Activated CD4-positive, CD25-positive, alpha-beta regulatory T cell treated with anti-CD3 and anti-CD28 coated beads, Interleukin-2, amount 50 U/mL, for 72 hours (primary cell): Measurements from ENCODE around the gene GPC6.

Source experiments
- DNase-seq: peaks from one replicate; pipeline ENCODE4 v3.0.0; 2021

GPC6 gene

DNA sequence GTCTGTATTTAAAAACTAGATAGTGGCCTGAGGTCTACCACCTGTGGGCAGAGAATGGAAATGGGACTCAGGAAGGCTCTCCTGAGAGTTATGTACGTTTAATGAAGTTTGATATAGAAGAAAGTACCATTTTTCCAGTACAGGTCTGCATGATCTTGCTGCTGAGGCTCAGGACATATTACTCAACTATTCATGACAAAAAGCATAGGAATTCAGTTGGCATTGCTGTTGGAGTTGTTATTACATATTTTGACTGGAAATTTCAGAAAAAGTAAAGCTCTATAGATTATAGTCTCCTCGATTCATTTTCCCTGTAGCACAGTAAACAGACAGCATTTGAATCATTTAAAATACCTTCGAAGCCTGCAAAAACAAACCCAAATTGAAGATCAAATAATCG lies 783.1 kb downstream of the GPC6 start:
- no peak for DNase-seq

DNA sequence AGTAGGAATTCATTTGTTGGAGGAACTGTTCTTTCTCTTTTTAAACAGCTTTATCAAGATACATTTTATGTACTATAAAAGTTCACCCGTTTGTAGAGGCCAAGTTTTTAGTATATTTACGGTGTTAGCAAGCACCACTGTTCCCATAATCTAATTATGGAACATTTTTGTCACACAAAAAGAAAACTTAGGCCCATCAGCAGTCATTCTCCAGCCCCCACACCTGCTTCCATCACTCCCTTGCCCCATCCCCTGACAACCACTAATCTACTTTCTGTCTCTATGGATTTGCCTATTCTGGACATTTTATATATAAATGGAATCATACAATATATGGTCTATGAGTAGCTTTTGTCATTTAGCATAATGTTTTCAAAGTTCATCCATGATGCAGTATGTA lies 787.9 kb downstream of the GPC6 start:
- no peak for DNase-seq

DNA sequence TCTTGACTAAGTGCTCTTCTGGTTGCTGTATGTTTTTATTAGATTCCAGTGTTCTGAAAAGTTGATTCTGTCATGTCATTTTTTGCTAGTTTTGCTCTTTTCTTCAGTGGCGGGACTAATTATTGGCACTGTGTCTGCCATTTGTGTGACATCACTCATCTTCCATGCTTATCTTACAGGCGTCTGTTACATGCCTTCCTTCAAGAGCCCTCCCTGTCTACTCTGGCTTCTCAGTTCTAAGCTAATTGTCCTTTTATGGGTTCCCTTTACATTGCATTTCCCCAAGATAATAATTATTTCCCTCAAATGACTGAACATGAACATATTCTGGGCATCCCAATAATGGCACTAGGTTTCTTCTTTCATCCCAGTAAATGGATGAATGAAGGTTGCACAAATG lies 793.8 kb downstream of the GPC6 start:
- DNase-seq = no peak

DNA sequence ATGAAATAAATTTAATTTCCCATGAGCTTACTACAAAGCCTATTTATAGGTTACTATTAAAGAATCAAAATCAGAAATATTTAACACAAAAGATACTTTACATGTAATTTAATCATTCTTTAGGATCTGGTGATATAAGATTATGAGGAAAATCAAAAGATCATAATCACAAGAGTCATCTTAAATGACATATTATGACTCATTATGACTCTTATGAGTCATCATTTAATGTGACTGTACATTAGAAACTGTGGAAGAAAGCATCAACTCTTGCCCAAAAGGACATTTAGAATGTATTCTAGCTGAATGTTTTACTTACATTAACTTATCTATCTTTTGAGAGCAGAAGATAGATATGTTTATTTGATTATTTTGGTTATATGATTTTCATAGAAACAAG lies 794.2 kb downstream of the GPC6 start:
- DNase-seq = no peak

DNA sequence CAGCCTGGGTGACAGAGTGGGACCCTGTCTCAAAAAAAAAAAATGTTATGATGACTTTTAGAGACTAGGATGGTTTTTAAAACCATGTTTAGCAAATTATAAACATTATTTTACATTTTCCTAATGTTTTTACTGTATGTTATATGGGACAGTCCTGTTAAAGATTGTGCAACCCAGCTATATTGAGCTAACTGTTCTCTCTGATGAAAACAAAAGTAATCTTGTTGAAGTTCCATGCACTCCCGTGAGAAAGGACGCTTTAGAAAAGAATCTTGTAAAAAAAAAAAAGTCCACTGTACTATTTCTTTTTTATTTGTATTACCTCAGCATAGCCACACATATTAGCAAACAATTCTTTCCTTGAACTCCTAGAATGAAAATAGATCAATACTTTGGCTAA lies 801.6 kb downstream of the GPC6 start:
- no peak for DNase-seq

DNA sequence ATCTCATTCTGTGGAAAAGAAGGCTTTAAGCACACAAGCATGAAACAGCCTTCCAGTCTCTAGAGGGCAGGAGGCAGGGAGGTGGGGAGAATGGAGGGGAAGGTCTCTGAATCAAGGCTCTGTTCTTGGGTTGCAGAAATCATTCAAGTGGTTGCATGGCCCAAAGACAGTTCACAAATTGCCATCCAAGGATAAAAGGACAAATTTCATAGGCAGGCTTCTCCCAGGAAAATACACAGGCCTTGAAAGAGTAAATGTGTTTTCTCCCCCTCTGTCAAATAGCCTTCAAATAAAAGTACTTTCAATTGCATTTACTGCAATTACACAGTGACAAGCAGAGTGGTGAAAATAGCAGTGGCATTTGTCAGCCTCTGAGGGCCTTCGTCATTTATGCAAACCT lies 802.0 kb downstream of the GPC6 start:
- DNase-seq = no peak

DNA sequence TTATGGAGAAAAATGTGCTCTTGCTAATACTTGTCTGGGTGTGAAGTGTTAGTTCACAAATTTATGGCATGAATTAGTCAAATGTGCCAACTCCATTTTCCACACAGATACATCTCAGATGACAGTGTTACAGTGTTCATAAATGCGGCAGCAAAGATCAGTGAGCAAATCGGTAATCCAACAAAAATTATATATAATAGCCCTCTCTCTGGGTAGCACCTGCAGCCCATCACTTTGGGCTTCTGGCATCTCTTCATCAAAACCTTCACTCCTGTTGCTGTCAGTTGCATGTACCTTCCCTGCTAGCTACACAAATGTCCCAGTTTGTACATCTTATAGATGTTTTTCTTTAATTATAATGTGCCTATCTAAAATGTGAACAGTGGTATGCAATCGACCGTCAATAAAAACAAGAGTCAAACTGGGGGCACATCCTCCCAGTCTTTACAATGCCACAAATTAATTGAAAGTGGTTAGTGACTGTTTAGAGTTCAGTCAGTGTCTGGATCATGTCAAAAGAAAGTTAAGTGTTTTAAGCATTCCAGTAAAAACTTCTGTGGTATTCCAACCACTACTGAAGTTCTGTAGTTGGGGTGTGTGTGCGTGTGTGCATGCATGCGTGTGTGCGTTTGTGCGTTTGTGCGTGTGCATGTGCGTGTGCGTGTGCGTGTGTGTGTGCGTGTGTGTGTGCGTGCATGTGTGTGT lies 804.0 kb downstream of the GPC6 start:
- DNase-seq = no peak

DNA sequence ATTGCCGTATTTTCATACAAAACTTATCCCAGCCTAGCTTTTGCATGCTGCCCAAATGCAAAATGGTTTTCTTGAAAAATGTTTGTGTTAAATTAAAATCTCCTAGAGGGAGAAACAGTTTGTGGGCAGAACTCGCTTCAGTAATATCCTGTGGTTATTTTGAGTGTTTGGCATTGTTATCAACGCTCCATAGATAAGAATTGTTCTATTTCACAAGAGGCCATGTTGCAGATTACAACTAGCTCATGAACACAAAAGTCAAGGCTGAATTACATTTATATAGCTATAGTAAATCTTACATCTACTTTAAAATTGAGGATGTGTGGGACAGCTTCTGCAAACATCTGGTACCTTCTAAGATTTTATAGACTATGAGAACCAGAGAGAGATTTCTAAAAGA lies 805.0 kb downstream of the GPC6 start:
- no peak for DNase-seq

DNA sequence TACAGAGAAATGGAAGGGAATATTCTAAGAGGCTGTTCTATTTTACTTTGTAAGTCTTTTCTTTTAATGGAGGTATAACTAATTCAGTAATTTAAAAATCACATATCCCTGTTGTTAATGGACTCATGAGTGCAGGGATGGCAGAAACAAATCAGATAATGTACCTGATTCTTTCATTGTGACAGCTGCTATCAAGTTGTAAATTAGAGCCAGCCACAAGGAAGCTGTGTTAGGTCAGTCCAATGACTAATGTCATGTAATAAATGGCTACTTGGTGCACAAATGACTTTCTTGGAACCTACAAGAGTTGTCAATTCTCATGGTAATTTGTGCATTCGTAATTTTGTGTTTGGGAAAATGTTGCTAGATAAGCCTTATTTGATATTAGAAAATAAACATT lies 806.5 kb downstream of the GPC6 start:
- no peak for DNase-seq

DNA sequence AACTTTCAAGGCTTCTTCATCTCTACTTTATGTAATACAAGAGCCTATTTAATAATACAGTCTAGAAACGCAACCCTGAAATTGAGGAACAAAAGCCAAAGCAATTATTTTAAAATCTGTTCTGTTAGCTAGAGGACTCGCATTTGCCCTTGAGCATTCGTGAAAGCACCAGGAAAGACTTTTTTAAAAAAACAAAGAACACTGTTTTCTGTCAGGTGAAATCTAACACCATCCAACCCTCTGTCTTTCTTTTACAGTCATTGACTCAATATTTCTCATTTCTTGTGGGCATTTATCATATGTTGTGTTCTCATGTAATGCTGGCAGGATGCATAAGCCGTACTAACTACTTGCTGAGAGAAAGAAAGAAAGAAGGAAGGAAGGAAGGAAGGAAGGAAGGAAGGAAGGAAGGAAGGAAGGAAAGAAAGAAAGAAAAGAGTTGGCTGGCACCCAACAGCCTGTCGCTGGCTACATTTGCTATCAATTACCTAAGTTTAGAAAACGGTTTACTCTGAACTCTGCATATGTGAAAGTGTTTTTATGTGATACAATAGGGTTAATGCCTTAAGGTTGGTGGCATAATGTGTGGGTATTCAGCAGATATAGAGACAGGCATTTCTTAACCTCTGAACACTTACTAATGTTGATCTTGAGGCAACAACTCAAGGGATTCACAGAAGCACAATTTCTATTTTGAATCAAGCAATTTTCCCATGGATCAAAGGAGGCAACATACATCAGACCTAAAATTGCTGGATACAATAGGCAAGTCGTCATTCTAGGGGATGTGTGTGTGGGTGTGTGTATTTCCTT lies 807.4 kb downstream of the GPC6 start:
- no peak for DNase-seq

DNA sequence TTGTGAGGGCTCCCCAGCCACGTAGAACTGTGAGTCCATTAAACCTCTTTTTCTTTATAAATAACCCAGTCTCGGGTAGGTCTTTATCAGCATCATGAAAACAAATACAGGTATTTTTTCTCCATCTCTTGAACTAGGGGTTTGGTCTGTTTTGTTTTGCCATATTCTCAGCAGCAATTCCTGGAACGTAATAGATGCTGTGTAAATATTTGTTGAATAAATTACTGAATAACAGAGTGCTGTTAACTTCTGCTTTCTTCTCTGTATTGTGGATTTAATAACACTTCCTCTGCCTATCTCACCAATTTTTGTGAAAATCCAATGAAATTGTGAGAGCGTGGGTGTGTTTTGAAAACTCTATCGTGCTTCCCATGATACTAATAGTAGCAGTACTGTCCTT lies 823.4 kb downstream of the GPC6 start:
- DNase-seq = no peak

DNA sequence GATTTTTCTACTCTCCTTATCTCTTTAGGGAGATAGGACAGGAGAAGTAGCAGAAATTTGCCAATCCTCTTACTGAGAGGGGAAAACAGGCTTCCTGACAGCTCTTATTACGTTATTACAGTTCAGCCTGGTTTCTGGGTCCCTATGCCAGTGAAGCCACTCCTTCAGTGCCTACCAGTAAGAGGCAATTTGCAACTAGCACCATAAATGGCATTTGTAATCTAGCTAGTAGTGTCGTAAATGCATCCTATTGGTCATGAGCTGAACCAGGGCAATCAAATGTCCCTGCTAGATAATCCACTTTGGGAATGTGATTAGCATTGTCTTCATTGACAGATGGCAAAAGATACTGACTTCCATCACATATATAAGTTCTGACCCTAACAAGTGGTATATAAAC lies 824.1 kb downstream of the GPC6 start:
- DNase-seq = no peak

DNA sequence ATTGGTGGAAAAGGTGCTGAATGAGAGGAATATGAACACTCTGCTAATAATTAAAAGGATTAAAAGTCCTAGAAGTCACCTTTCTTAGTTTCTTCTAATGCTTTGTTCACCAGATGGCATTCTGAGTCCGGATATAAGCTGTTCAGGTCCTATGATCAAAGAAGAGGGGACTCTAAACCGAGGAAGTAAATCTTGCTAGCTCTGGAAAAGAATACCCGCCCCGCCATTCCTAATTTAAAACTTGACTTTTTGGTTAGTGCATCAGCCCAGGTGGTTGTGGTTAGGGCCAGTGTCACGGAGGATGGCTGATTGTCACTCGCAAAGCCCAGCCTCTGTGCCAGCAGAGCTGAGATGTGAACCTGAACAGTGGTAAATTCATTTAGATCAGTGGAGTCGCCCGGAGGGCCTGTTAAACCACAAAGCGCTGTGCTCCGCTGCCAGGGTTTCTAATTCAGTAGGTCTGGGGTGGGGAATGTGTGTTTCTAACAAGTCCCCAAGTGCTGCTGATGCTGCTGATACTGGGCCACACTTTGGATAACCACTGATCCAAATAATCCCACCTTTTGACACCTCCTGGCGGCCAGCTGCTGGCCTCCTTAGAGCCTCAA lies 827.5 kb downstream of the GPC6 start:
- no peak for DNase-seq

DNA sequence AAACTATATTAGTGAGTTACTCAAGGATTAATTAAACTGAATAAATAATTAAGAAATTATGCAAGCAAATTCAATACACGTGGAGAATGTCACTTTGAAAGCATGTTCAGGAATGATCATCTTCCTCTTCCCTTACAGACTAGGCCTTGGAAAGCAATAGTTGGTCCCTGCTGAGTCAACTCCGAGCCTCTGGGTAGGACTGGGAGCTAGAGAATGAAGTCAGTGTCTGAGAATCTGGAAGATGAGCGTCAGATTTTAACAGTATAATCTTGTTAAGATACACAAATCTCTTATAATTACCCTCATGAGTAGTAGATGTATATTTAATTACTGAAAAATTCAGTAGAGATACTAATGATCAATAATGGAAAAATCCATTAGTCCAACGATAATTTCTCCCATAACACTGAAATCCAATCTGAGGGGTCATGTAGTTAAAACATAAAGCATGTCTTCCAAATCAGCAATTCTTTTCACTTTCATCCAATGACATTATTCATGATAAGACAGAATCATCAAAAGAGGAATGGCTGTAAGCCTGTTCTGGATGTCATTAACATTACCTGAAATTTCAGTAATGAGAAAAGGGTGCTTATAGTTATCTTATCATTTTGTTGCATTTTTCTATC lies 829.9 kb downstream of the GPC6 start:
- DNase-seq = no peak

DNA sequence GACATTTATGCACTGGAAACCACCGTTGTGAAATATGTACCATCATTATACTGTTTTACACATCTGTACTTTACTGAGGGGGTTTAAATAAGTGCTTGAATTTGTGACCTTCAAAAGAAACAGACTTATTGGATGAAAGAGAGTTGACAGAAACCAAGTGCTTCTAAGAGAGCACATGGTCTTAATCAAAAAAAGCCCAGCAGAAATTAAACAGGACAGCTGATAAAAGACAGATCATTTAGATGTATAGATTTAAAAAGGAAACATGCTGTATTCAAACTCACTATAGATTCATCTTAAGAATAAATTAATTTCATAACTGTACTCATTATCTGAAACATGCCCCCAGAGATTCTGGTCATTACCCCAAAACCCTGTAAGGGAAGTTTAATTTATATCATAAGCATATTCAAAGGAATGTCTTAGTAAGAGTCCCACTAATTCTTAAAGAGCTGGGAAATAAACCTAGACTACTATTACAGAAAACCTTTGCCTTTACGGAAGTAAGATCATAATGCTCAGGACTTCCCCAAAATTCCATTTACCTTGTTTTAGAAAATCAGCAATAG lies 831.1 kb downstream of the GPC6 start:
- DNase-seq = no peak

DNA sequence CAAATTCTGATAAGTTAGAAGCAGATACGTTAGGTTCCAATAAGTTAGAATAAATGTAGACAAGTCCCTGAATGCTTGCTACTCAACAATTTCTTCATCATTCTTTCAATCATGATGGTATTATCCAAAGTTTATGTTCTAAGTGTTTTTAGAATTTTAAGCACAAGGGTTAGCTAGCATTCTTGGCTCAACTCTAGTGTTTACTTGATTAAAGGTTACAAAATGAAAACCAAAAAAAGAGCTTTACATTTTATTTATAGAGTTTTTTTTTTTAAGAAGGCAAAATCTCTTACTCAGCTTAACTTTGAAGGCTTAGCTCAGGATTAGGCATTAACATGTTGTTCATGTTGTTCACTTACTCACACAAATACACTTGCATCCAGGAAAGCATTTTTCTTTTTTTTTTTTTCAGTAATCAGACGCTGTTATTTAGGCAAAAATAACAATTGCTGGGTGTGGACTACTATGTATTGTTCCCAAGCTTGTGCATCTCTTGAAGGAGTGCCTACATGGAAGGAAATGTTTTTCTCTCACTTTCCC lies 832.3 kb downstream of the GPC6 start:
- no peak for DNase-seq

DNA sequence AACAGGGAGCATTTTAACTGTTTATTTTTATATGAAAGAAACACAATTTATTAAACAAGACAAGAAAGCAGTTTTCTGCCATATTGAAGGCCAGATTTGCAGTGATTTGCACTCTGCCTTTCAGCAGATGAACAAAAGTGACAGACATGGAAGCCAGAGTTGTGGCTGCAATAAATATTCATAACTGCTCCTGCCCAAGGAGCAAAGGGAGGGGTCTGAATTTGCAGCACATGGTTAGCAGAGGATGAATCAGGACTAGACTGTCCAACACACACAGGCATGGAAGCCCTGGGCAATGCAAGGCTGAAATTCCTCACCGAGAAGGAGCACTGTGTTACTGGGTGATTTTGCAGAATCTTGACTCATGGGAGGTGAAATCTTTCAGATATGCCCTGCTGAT lies 834.7 kb downstream of the GPC6 start:
- DNase-seq = no peak

DNA sequence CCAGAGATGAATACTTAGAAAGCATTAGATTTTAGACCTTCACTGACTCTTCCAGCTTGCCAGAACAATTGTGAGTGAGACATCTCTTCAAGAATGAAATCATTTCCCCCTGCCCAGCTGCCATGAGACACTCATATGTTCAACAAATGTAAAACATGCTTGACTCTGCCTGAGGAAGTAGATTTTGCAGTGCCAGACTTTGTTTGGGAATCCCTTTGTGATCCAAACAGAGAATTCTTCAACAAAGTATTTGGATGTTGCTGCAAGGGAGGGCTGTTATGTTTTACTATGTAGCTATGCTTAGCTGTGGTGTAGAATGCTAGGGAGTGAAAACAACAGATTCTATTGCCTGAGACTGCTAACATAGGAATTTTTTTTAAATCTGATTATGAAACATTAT lies 836.5 kb downstream of the GPC6 start:
- DNase-seq = no peak

DNA sequence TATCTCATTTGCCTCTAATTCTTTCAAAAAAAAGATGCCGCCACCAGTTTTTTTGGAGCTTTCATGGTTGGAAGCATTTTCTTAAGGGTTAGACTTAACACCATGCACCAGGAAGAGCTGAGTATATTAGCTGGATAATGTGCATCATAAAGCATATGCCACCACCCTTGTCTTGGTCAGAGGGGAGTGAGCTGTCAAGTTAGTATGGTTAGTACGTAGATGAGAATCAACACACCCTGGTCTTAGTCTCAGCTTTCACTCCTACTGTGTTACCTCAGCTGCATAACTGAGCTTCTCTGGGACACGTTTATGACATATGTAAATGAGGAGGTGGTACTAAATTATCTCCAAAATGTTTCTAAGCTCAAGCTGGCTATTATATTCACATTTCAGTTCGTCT lies 837.2 kb downstream of the GPC6 start:
- no peak for DNase-seq

DNA sequence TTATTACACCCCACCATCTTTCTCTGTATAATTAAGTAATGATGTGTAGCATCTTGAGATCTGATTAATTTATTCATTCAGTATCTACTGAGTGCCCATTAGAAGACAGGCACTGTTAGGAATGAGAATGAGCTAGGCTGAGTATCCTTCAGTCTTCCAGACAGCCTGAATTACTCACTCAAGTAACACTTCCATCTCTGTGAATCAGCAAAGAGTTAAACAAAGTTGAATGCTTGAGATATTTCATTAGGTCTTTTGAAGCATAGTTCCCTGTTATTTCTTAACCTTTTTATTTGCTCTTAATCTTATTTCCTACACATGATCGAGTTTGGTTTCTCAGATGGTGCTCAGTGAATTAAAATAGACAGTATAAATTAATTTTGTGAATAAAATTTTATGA lies 839.1 kb downstream of the GPC6 start:
- no peak for DNase-seq

DNA sequence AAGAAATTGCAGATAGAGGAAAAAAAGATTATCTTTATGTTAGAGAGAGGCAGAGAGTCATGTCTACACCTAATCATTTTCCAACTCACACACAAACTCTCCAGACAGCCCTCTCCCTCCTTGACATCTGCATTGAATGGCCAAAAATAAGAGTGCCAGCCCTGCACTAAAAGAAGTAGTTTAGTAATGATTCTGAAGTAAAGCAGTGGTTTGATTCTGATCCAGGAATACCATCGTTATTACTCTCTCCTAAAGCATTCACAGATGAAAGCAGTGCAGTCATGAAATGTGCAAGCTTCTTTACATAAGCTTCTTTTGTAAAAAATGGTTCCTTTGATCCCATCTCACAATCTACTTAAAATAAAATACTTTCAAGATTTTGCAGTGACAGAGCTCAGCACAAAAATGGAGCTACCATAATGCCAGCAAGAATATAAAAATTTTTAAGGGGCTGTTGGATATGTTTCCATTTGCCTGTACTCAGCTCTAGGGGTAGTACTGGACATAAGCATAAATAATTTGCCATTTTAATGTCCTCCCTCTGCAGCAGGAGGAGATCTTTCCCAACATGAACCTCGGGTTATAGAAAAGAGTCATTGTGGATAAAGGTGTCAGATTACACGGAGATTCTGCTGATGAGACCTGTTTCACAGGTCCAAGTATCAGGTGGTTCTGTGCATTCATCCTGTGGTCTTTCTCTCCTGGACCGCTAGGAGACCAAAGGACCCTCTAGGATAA lies 846.6 kb downstream of the GPC6 start:
- DNase-seq = no peak

DNA sequence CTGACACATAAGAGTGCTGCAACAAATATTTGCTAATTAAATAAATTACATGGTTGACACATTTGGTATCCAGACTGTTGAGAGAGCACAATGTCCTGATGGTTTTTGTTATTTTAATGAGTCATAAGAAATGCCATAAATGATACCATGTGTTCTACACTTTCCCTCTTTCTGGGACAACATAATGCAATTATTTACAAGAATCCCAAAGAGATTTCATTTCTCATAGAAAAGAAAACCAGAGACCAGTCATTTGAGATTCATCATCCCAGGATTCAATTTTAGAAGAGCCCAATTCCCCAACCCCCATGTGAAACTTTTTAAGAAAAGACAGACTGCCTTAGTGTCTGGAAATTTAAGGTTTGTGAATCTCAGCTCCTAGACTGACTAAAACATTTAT lies 853.3 kb downstream of the GPC6 start:
- no peak for DNase-seq

DNA sequence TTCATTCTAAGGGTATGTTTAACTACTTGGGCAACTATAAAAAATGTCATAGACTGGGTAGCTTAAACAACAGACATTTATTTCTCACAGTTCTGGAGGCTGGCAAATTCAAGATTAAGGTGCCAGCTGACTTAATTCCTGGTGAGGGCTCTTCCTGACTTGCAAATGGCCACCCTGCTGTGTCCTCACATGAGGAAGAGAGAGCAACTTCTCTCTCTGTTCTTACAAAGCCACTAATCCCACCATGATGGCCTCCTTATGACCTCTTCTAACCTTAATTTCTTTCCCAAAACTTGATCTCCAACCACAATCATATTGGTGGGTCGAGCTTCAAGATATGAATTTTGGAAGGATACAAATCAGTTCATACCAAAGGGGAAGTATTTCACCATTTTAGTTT lies 853.9 kb downstream of the GPC6 start:
- no peak for DNase-seq
